Spinal cord (tissue), 10 donors: ENCODE data around the gene DPM2. TPM values are rescaled to one million over a fixed set of nuclear protein-coding genes. Genes with fewer than 3 reads are reported as not detected.

Experiments used
- DNase-seq, 6 donors: peaks; one replicate each; pipeline versions ENCODE4 v3.0.0 to v3.0.0-alpha.2; 2013 to 2015; ENCODE audit warnings: low spot score in 6 of 6, low read depth in 4 of 6
- H3K27ac ChIP-seq: one replicate; pipeline ENCODE4 v1.5.1; 2013; ENCODE audit warnings: low read depth, low read length, control low read depth
- H3K27me3 ChIP-seq: one replicate; pipeline ENCODE4 v1.6.1; 2013; ENCODE audit warnings: low read length; ENCODE audit not compliant: control insufficient read depth, insufficient read depth
- H3K36me3 ChIP-seq: one replicate; pipeline ENCODE4 v1.6.1; 2013; ENCODE audit warnings: low read length; ENCODE audit not compliant: control insufficient read depth, insufficient read depth
- H3K4me1 ChIP-seq: one replicate; pipeline ENCODE4 v1.6.1; 2013; ENCODE audit warnings: low read length; ENCODE audit not compliant: control insufficient read depth, insufficient read depth
- H3K4me3 ChIP-seq: one replicate; pipeline ENCODE4 v1.5.1; 2013; ENCODE audit warnings: low read depth, low read length, control low read depth
- H3K9me3 ChIP-seq: one replicate; pipeline ENCODE4 v1.6.1; 2013; ENCODE audit warnings: low read length; ENCODE audit not compliant: control insufficient read depth, insufficient read depth
- WGBS: methylation state at CpG from one replicate; pipeline ENCODE4 v1.1.5; 2013; ENCODE audit warnings: missing lambda C conversion rate; ENCODE audit not compliant: insufficient coverage; 5-methylcytosine and 5-hydroxymethylcytosine counted together
- polyA plus RNA-seq, 2 donors: library from polyadenylated mRNA; unstranded; fragments of 120-200 nt; gene quantifications; one replicate each; pipeline ENCODE4 v1.2.1, GENCODE V29; 2013; ENCODE audit not compliant: insufficient read length in 2 of 2
- total RNA-seq, 2 donors: library from RNA; depleted of rRNA in 1 of 2; stranded (reverse); fragments of 120-200 nt in 1 of 2; fragments of >200 nt in 1 of 2; gene quantifications; one replicate each; pipeline versions ENCODE4 v1.2.3 to v1.2.4, GENCODE V29; 2013 to 2014
- donor health status: healthy.

DPM2 gene
- total and polyA plus RNA-seq, 4 donors: 13.9 to 64.0 (median 47.2) TPM

GRCh38 chr9:127941062-127941960 is 3.7 kb upstream of the DPM2 start:
- WGBS: 94% methylated on average over 6 of the region's 18 CpGs
- no peaks in the 10 kb centered on the region for H3K9me3 ChIP-seq
- DNase-seq: no peak
- peaks cover 68% of the 10 kb centered on the region for H3K36me3 ChIP-seq
- no peak overlapping the region for H3K4me3 ChIP-seq
- H3K27ac ChIP-seq: no peak overlapping the region
- H3K4me1 ChIP-seq: peaks cover 68% of the 10 kb centered on the region
- no peaks in the 10 kb centered on the region for H3K27me3 ChIP-seq

GRCh38 chr9:127940593-127940992 is 2.9 kb upstream of the DPM2 start:
- H3K4me1 ChIP-seq: peaks cover 68% of the 10 kb centered on the region
- no peaks in the 10 kb centered on the region for H3K9me3 ChIP-seq
- no peak overlapping the region for H3K27ac ChIP-seq
- peaks cover 68% of the 10 kb centered on the region for H3K36me3 ChIP-seq
- DNase-seq: no peak
- WGBS: no CpG with 5 or more reads among the region's 4 CpGs
- no peak overlapping the region for H3K4me3 ChIP-seq
- H3K27me3 ChIP-seq: no peaks in the 10 kb centered on the region

- Histone ChIP-seq H3K9me3 (no peaks in the 10 kb centered on the region), H3K27ac (peak overlapping the region; percentile 57), H3K4me3 (peak overlapping the region; percentile 90), H3K27me3 (no peaks in the 10 kb centered on the region), H3K36me3 (peaks cover 64% of the 10 kb centered on the region), H3K4me1 (peaks cover 61% of the 10 kb centered on the region)
- 17% methylated on average over 12 of the region's 25 CpGs for WGBS
- peak in 1 of 6 donors; percentile 41 for DNase-seq
Measured at GRCh38 chr9:127938298-127938690, 640 bp upstream of the DPM2 start.

GRCh38 chr9:127937056-127937387 is 632 bp downstream of the DPM2 start:
- no peak overlapping the region for H3K27ac ChIP-seq
- H3K4me1 ChIP-seq: peaks cover 48% of the 10 kb centered on the region
- WGBS: 0% methylated on average over 3 of the region's 7 CpGs
- H3K27me3 ChIP-seq: no peaks in the 10 kb centered on the region
- no peaks in the 10 kb centered on the region for H3K9me3 ChIP-seq
- peaks cover 52% of the 10 kb centered on the region for H3K36me3 ChIP-seq
- DNase-seq: no peak
- H3K4me3 ChIP-seq: peak overlapping the region; percentile 90

GRCh38 chr9:127936347-127936852 is 1.3 kb downstream of the DPM2 start:
- no peaks in the 10 kb centered on the region for H3K9me3 ChIP-seq
- H3K36me3 ChIP-seq: peaks cover 45% of the 10 kb centered on the region
- 81% methylated on average over 10 of the region's 14 CpGs for WGBS
- H3K4me1 ChIP-seq: peaks cover 50% of the 10 kb centered on the region
- no peaks in the 10 kb centered on the region for H3K27me3 ChIP-seq
- H3K27ac ChIP-seq: no peak overlapping the region
- no peak for DNase-seq
- H3K4me3 ChIP-seq: peak overlapping the region; percentile 90

- DNase-seq: no peak
- no peak overlapping the region for H3K27ac ChIP-seq
- WGBS: 89% methylated on average over 3 of the region's 4 CpGs
- H3K36me3 ChIP-seq: peaks cover 40% of the 10 kb centered on the region
- H3K9me3 ChIP-seq: no peaks in the 10 kb centered on the region
- no peaks in the 10 kb centered on the region for H3K27me3 ChIP-seq
- no peak overlapping the region for H3K4me3 ChIP-seq
- H3K4me1 ChIP-seq: peaks cover 56% of the 10 kb centered on the region
Measured at GRCh38 chr9:127935765-127936221, 1.9 kb downstream of the DPM2 start.

GRCh38 chr9:127934986-127935385 is 2.7 kb downstream of the DPM2 start:
- no peak overlapping the region for H3K4me3 ChIP-seq
- peaks cover 61% of the 10 kb centered on the region for H3K4me1 ChIP-seq
- DNase-seq: no peak
- H3K36me3 ChIP-seq: peaks cover 39% of the 10 kb centered on the region
- 73% methylated on average over 11 of the region's 11 CpGs for WGBS
- no peaks in the 10 kb centered on the region for H3K27me3 ChIP-seq
- H3K9me3 ChIP-seq: no peaks in the 10 kb centered on the region
- no peak overlapping the region for H3K27ac ChIP-seq

GRCh38 chr9:127934248-127934647 is 3.4 kb downstream of the DPM2 start:
- Histone ChIP-seq H3K27ac (no peak overlapping the region), H3K4me1 (peaks cover 69% of the 10 kb centered on the region), H3K36me3 (peaks cover 31% of the 10 kb centered on the region), H3K27me3 (peaks cover 5% of the 10 kb centered on the region), H3K9me3 (no peaks in the 10 kb centered on the region), H3K4me3 (no peak overlapping the region)
- 90% methylated on average over 3 of the region's 4 CpGs for WGBS
- DNase-seq: no peak

- 15% methylated on average over 13 of the region's 18 CpGs for WGBS
- Histone ChIP-seq H3K9me3 (no peaks in the 10 kb centered on the region), H3K4me3 (peak overlapping the region; percentile 49), H3K4me1 (peaks cover 71% of the 10 kb centered on the region), H3K27me3 (peaks cover 33% of the 10 kb centered on the region), H3K36me3 (peaks cover 26% of the 10 kb centered on the region), H3K27ac (no peak overlapping the region)
- peak in 2 of 6 donors; percentile 69 to 78 for DNase-seq
Measured at GRCh38 chr9:127931092-127931881, 6.4 kb downstream of the DPM2 start.
